Nephron (organoid): ENCODE results near the gene ITIH4.

Experiments used
- H3K27ac Mint-ChIP-seq, 3 experiments: 2 replicates each; pipeline ENCODE4 v1.8.0; 2020; ENCODE audit warnings: mixed read lengths in 3 of 3, mild to moderate bottlenecking in 2 of 3, moderate library complexity in 1 of 3
- H3K27me3 Mint-ChIP-seq: 2 replicates; pipeline ENCODE4 v1.8.0; 2021; ENCODE audit warnings: low read depth, mild to moderate bottlenecking, moderate library complexity, mixed read lengths
- H3K36me3 Mint-ChIP-seq: 2 replicates; pipeline ENCODE4 v1.8.0; 2020; ENCODE audit warnings: low read depth, mixed read lengths
- H3K4me1 Mint-ChIP-seq: 2 replicates; pipeline ENCODE4 v1.8.0; 2020; ENCODE audit warnings: mixed read lengths
- H3K4me3 Mint-ChIP-seq, 3 experiments: 2 replicates each; pipeline ENCODE4 v1.8.0; 2020; ENCODE audit warnings: mild to moderate bottlenecking in 3 of 3, mixed read lengths in 3 of 3, moderate library complexity in 2 of 3
- H3K9me3 Mint-ChIP-seq: 2 replicates; pipeline ENCODE4 v1.8.0; 2020; ENCODE audit warnings: mixed read lengths
- TF ChIP-seq, protein P1 (sequence below), 3 experiments: fragments of 200-600 bp; sonication (generic); IDR thresholded peaks; one replicate each; pipeline ENCODE4 v1.5.0; 2021; ENCODE audit warnings: antibody characterized with exemption in 3 of 3; ENCODE audit not compliant: unreplicated experiment in 3 of 3

ITIH4 gene

DNA sequence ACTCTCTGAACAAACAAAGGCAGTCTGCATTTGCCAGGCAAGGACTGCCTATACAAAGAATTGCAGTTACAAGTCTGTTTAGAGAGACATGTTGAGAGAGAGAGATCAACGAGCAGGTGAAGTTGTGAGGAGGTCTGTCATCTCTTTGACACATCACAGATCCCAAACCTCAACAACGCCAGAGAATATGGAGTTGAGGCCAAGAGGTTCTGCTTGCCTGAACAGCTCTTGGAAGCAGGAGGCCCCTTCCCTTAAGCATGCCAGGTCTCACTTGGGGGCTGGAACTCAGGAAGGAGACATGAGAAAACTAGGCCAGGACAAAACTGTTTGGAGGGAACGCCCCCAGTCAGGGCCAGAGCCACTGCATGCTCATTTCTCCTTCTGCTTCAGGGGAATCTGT, 26.7 kb upstream of the ITIH4 start:
- TF ChIP-seq, protein P1, sequence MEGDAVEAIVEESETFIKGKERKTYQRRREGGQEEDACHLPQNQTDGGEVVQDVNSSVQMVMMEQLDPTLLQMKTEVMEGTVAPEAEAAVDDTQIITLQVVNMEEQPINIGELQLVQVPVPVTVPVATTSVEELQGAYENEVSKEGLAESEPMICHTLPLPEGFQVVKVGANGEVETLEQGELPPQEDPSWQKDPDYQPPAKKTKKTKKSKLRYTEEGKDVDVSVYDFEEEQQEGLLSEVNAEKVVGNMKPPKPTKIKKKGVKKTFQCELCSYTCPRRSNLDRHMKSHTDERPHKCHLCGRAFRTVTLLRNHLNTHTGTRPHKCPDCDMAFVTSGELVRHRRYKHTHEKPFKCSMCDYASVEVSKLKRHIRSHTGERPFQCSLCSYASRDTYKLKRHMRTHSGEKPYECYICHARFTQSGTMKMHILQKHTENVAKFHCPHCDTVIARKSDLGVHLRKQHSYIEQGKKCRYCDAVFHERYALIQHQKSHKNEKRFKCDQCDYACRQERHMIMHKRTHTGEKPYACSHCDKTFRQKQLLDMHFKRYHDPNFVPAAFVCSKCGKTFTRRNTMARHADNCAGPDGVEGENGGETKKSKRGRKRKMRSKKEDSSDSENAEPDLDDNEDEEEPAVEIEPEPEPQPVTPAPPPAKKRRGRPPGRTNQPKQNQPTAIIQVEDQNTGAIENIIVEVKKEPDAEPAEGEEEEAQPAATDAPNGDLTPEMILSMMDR (IDR thresholded peaks at IDR 0.05; ENCODE audit: unreplicated experiment in 3 of 3), result no peak
- no peak overlapping the region for H3K4me3 Mint-ChIP-seq
- H3K9me3 Mint-ChIP-seq, result no peaks in the 10 kb centered on the region
- no peaks in the 10 kb centered on the region for H3K27me3 Mint-ChIP-seq
- no peaks in the 10 kb centered on the region for H3K4me1 Mint-ChIP-seq
- peaks cover 8% of the 10 kb centered on the region for H3K36me3 Mint-ChIP-seq
- no peak overlapping the region for H3K27ac Mint-ChIP-seq

DNA sequence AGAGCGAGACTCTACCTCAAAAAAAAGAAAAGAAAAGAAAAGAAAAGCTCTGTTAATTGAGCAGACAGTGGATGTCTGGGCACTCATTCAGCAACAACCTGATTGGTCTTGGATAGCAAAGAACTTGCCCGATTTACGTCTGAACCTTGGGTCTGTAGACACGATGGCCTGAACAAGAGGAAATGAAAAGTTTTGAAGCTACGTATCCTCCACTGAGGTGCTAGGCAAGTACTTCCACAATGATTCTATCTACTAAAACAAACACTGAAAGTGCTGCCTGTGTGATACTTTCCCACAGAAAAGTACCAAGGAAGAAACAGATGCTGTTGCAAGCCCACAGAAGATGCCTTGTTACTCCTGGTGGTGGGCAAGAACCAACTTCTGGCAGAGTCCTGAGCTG, 26.2 kb upstream of the ITIH4 start:
- TF ChIP-seq, protein P1 (IDR thresholded peaks at IDR 0.05; ENCODE audit: unreplicated experiment in 3 of 3), result no peak
- Mint-ChIP-seq H3K27ac (no peak overlapping the region), H3K36me3 (peaks cover 13% of the 10 kb centered on the region), H3K4me3 (no peak overlapping the region), H3K9me3 (no peaks in the 10 kb centered on the region), H3K27me3 (no peaks in the 10 kb centered on the region), H3K4me1 (no peaks in the 10 kb centered on the region)

DNA sequence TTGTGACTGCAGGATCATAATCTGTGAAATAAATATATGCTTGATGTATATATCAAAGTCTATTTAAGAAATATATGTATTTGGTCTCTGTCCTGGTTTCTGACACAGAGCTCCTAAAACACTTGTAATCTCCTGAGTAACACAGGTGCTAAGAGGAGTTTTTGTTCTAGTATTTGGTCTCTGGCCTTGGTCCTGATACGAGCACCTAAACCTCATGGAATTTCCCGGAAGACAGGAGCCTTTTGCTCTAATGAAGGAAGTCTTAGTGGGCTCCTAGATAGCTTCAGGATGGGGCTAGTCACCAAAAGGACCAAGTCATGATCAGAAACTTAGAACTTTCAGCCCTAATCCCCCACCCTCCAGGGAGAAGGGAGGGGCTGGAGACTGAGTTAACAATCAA, 23.5 kb upstream of the ITIH4 start:
- Mint-ChIP-seq H3K4me3 (no peak overlapping the region), H3K27me3 (no peaks in the 10 kb centered on the region), H3K4me1 (no peaks in the 10 kb centered on the region), H3K36me3 (peaks cover 14% of the 10 kb centered on the region), H3K27ac (no peak overlapping the region), H3K9me3 (no peaks in the 10 kb centered on the region)
- TF ChIP-seq, protein P1 (IDR thresholded peaks at IDR 0.05; ENCODE audit: unreplicated experiment in 3 of 3), result no peak

GRCh38 chr3:52852419-52852818, 21.9 kb upstream of the ITIH4 start:
- TF ChIP-seq, protein P1 (IDR thresholded peaks at IDR 0.05; ENCODE audit: unreplicated experiment in 3 of 3), result no peak
- H3K4me3 Mint-ChIP-seq, result no peak overlapping the region
- no peak overlapping the region for H3K27ac Mint-ChIP-seq

GRCh38 chr3:52851348-52851747, 20.9 kb upstream of the ITIH4 start:
- Mint-ChIP-seq H3K27ac (no peak overlapping the region), H3K27me3 (no peaks in the 10 kb centered on the region), H3K9me3 (no peaks in the 10 kb centered on the region), H3K4me1 (peaks cover 4% of the 10 kb centered on the region), H3K4me3 (no peak overlapping the region), H3K36me3 (peaks cover 15% of the 10 kb centered on the region)
- TF ChIP-seq, protein P1 (IDR thresholded peaks at IDR 0.05; ENCODE audit: unreplicated experiment in 3 of 3), result peak; percentile 50 to 62 (median 51)

More at GRCh38 chr3:52852419-52852818, 21.9 kb upstream of the ITIH4 start:
- Mint-ChIP-seq H3K4me1 (no peaks in the 10 kb centered on the region), H3K27me3 (no peaks in the 10 kb centered on the region), H3K36me3 (peaks cover 14% of the 10 kb centered on the region), H3K9me3 (no peaks in the 10 kb centered on the region)

DNA sequence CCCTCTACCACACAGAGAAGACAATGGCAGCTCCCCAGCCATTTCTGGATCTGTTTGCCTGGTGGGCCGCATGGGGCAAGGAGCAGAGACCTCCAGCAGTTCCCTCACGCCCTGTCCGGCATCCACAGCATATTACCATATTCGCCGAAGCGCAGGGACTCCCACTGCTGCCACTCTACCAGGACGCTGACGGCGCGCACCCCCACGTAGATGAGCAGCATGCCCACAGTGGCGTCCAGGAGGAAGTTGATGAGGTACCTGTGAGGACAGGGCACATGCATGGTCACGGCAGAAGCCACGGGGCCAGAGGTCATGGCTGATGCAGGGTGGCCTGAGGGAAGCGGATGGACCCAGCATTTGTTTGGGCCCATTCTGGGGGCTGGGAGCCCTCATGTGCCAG, 19.2 kb upstream of the ITIH4 start:
- TF ChIP-seq, protein P1 (IDR thresholded peaks at IDR 0.05; ENCODE audit: unreplicated experiment in 3 of 3), result no peak
- no peak overlapping the region for H3K27ac Mint-ChIP-seq
- H3K27me3 Mint-ChIP-seq, result no peaks in the 10 kb centered on the region
- no peak overlapping the region for H3K4me3 Mint-ChIP-seq
- H3K36me3 Mint-ChIP-seq, result peaks cover 11% of the 10 kb centered on the region
- H3K4me1 Mint-ChIP-seq, result peaks cover 12% of the 10 kb centered on the region
- H3K9me3 Mint-ChIP-seq, result no peaks in the 10 kb centered on the region
